Epithelial cell of esophagus (primary cell): ENCODE results near the gene SERINC2.
"Not testable (repeated sequence)": the region's sequence is repeated elsewhere in the genome, so short reads cannot be mapped to it uniquely, and the experiment has no call there.

Source experiments
- DNase-seq: peaks from one replicate; pipeline ENCODE4 v3.0.0; 2010; ENCODE audit warnings: low read depth
- H3K4me3 ChIP-seq: 2 replicates; pipeline ENCODE4 v1.5.1; 2011; ENCODE audit warnings: mild to moderate bottlenecking, low read length, control low read depth
- CTCF ChIP-seq: IDR thresholded peaks from 2 replicates; pipeline ENCODE4 v1.5.1; 2011; ENCODE audit warnings: low read depth, mild to moderate bottlenecking, low read length, control low read depth, inconsistent platforms; ENCODE audit not compliant: insufficient read depth; ENCODE audit errors: missing control alignments

The SERINC2 gene

DNA sequence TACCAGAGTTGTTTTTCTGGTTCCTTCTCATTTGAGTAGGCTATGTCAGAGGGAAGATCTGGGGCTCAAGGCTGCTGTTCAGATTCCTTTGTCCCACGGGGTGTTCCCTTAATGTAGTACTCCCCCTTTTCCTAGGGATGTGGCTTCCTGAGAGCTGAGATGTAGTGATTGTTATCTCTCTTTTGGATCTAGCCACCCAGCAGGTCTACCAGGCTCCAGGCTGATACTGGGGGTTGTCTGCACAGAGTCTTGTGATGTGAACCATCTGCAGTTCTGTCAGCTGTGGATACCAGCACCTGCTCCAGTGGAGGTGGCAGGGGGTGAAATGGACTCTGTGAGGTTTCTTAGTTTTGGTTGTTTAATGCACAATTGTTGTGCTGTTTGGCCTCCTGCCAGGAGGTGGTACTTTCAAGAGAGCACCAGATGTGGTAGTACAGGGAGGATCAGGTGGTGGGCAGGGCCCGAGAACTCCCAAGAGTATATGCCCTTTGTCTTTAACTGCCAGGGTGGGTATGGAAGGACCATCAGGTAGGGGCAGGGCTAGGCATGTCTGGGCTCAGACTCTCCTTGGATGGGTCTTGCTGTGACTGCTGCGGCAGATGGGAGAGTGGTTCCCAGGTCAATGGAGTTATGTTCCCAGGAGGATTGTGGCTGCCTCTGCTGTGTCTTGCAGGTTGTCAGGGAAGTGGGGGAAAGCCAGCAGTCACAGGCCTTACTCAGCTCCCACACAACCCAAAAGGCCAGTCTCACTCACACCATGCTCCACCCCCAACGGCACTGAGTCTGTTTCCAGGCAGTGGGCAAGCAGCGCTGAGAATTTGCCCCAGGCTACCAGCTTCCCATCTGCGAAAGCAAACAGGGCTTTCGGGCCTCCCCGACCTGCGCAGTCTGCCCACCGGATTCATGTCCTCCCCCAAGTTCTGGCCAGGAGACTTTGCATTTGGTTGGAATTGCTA, 64.2 kb downstream of the SERINC2 start:
- peak; percentile 73 for DNase-seq
- TF ChIP-seq CTCF: no peak
- H3K4me3 ChIP-seq: no peak overlapping the region

DNA sequence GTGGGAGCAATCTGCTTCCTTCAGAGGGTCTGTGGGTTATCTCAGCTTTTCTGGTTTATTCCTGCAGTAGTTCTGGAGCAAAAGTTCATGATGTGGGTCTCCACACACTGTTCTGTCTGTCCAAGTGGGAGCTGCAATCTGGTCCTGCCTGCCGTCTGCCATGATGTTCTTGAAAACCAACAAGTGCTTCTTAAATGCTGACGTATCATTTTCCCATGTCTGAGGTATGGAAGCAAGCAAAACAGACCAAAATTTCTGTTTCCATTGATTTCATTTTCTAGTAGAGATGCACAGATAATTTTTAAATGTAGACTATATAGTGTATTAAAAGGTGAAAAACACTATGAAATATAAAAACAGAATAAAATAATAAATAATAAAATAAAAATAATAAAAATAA, 65.2 kb downstream of the SERINC2 start:
- no peak for TF ChIP-seq CTCF
- no peak overlapping the region for H3K4me3 ChIP-seq
- no peak for DNase-seq

- H3K4me3 ChIP-seq: no peak overlapping the region
- TF ChIP-seq CTCF: no peak
- peak; percentile 25 for DNase-seq
These were observed 66.8 kb downstream of the SERINC2 start for GRCh38 chr1:31479811-31480210.

DNA sequence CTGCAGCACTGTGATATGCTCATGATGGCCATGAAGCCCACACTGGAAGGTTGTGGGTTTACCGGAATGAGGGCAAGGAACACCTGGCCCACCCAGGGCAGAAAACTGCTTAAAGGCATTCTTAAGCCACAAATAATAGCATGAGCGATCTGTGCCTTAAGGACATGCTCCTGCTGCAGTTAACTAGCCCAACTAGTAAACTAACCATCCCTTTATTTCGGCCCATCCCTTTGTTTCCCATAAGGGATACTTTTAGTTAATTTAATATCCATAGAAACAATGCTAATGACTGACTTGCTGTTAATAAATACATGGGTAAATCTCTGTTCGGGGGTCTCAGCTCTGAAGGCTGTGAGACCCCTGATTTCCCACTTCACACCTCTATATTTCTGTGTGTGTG, 67.4 kb downstream of the SERINC2 start:
- not testable (repeated sequence) for H3K4me3 ChIP-seq, DNase-seq

- no peak for DNase-seq
- no peak overlapping the region for H3K4me3 ChIP-seq
- TF ChIP-seq CTCF: no peak
These were observed 69.5 kb downstream of the SERINC2 start for GRCh38 chr1:31482482-31483011.

DNA sequence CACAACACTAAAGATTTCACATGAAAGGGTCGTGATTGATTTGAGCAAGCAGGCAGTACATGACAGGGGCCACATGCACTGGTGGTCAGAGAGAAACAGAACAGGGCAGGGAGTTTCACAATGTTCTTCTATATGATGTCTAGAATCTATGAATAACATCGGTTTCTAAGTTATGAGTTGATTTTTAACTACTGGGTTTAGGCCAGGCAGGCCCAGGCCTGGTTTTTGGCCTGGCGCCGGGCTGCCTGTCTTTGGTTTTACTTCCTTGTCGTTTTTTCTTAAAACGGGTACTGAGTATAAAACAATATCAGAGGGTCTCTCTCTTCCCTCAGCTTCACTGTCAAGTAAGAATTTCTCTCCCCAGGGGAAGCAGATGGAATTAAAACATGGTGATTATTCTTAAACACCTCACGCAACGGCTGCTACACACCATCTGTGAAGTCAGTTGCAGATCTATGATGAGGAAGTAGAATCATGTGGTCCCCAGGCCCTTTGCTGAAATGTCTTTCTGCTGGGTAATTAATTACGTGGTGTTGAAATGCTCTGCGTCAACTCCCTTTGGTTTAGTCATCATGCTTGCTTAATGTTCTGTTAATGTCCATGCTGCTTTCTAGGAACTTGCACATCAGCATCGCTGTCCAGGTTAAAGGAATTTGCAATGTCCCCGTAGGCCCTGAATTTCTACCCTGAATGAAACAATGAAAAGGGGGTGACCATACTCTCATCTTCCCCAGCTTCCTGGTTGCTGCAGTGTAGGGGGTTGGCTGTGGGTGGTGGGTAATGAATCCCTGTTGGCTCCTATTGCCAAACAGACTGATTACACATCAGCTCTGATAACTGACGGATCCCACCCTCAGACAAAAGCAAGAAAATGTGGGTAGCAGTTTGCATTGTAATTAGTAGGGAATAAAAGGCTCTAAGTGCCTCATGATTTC, 70.3 kb downstream of the SERINC2 start:
- TF ChIP-seq CTCF: no peak
- no peak overlapping the region for H3K4me3 ChIP-seq
- DNase-seq: peak; percentile 98
